H9 (cell line): ENCODE measurements around the gene UVRAG. TPM values are rescaled to one million over a fixed set of nuclear protein-coding genes. Genes with fewer than 3 reads are reported as not detected.

Experiments
- DNase-seq: peaks from one replicate; pipeline ENCODE4 v3.0.0-alpha.2; 2017
- H2AFZ ChIP-seq: one replicate; pipeline ENCODE4 v1.6.1; 2013; ENCODE audit warnings: mild to moderate bottlenecking, low read length, control low read depth, moderate library complexity
- H2AK5ac ChIP-seq: 2 replicates; pipeline ENCODE4 v1.6.1; 2013; ENCODE audit warnings: low read length, control low read depth, mixed read lengths; ENCODE audit not compliant: insufficient read length
- H2BK120ac ChIP-seq: one replicate; pipeline ENCODE4 v1.6.1; 2013; ENCODE audit warnings: low read depth, mild to moderate bottlenecking, low read length, control low read depth, inconsistent platforms; ENCODE audit not compliant: poor library complexity, severe bottlenecking
- H2BK12ac ChIP-seq: 2 replicates; pipeline ENCODE4 v1.6.1; 2013; ENCODE audit warnings: low read length, control low read depth, mixed read lengths, low read depth; ENCODE audit not compliant: insufficient read length
- H2BK15ac ChIP-seq: 2 replicates; pipeline ENCODE4 v1.6.1; 2013; ENCODE audit warnings: low read depth, low read length, control low read depth
- H2BK20ac ChIP-seq: one replicate; pipeline ENCODE4 v1.6.1; 2013; ENCODE audit warnings: low read depth, mild to moderate bottlenecking, low read length, control low read depth, inconsistent platforms; ENCODE audit not compliant: poor library complexity, severe bottlenecking
- H2BK5ac ChIP-seq: 2 replicates; pipeline ENCODE4 v1.6.1; 2013; ENCODE audit warnings: low read length, control low read depth, mixed read lengths; ENCODE audit not compliant: insufficient read length
- H3K14ac ChIP-seq: 2 replicates; pipeline ENCODE4 v1.6.1; 2013; ENCODE audit warnings: low read length, control low read depth; ENCODE audit not compliant: insufficient read depth
- H3K18ac ChIP-seq: 2 replicates; pipeline ENCODE4 v1.6.1; 2013; ENCODE audit warnings: low read depth, mild to moderate bottlenecking, mixed read lengths, low read length, control low read depth; ENCODE audit not compliant: insufficient read length
- H3K23ac ChIP-seq: 2 replicates; pipeline ENCODE4 v1.6.1; 2013; ENCODE audit warnings: low read length, control low read depth, mixed read lengths, low read depth; ENCODE audit not compliant: insufficient read length
- H3K23me2 ChIP-seq: 2 replicates; pipeline ENCODE4 v1.6.1; 2013; ENCODE audit warnings: low read depth, mild to moderate bottlenecking, mixed read lengths, low read length, control low read depth; ENCODE audit not compliant: insufficient read length, poor library complexity, severe bottlenecking
- H3K27ac ChIP-seq: 2 replicates; pipeline ENCODE4 v1.5.1; 2013; ENCODE audit warnings: low read length, control low read depth, mixed read lengths, low read depth; ENCODE audit not compliant: insufficient read length
- H3K27me3 ChIP-seq: 2 replicates; pipeline ENCODE4 v1.6.1; 2013; ENCODE audit warnings: low read length, control low read depth, inconsistent platforms; ENCODE audit not compliant: insufficient read depth
- H3K4ac ChIP-seq: 2 replicates; pipeline ENCODE4 v1.6.1; 2013; ENCODE audit warnings: low read depth, mild to moderate bottlenecking, control low read depth, inconsistent platforms, low read length, moderate library complexity
- H3K4me1 ChIP-seq: 2 replicates; pipeline ENCODE4 v1.6.1; 2013; ENCODE audit warnings: low read length, control low read depth, inconsistent platforms; ENCODE audit not compliant: insufficient read depth
- H3K4me2 ChIP-seq: 2 replicates; pipeline ENCODE4 v1.6.1; 2013; ENCODE audit warnings: low read length, control low read depth, mixed read lengths; ENCODE audit not compliant: insufficient read length, insufficient read depth
- H3K56ac ChIP-seq: 2 replicates; pipeline ENCODE4 v1.6.1; 2013; ENCODE audit warnings: low read depth, mild to moderate bottlenecking, mixed read lengths, low read length, control low read depth; ENCODE audit not compliant: insufficient read length
- H3K79me1 ChIP-seq: 2 replicates; pipeline ENCODE4 v1.6.1; 2013; ENCODE audit warnings: low read depth, mild to moderate bottlenecking, moderate library complexity, low read length, control low read depth, inconsistent platforms; ENCODE audit not compliant: insufficient read depth, poor library complexity, severe bottlenecking
- H3K79me2 ChIP-seq: 2 replicates; pipeline ENCODE4 v1.6.1; 2013; ENCODE audit warnings: low read length, control low read depth, inconsistent platforms; ENCODE audit not compliant: insufficient read depth
- H3K9ac ChIP-seq: 2 replicates; pipeline ENCODE4 v1.6.1; 2013; ENCODE audit warnings: low read length, control low read depth, mixed read lengths; ENCODE audit not compliant: insufficient read length; ENCODE audit errors: extremely low read depth
- H3K9me3 ChIP-seq: one replicate; pipeline ENCODE4 v1.6.1; 2013; ENCODE audit warnings: low read depth, low read length, inconsistent platforms; ENCODE audit not compliant: control insufficient read depth
- H3T11ph ChIP-seq: one replicate; pipeline ENCODE4 v1.6.1; 2013; ENCODE audit warnings: mild to moderate bottlenecking, low read length, control low read depth, inconsistent platforms
- H4K20me1 ChIP-seq: one replicate; pipeline ENCODE4 v1.6.1; 2013; ENCODE audit not compliant: control insufficient read depth, insufficient read length, insufficient read depth
- H4K5ac ChIP-seq: 2 replicates; pipeline ENCODE4 v1.6.1; 2013; ENCODE audit warnings: low read depth, mild to moderate bottlenecking, mixed read lengths, low read length, control low read depth; ENCODE audit not compliant: insufficient read length
- H4K8ac ChIP-seq: replicated peaks from 2 replicates; pipeline ENCODE4 v1.6.1; 2013; ENCODE audit warnings: low read length, control low read depth, mixed read lengths, low read depth; ENCODE audit not compliant: insufficient read length
- H4K91ac ChIP-seq: 2 replicates; pipeline ENCODE4 v1.6.1; 2013; ENCODE audit warnings: low read depth, mild to moderate bottlenecking, moderate library complexity, mixed read lengths, low read length, control low read depth; ENCODE audit not compliant: insufficient read length
- H3K27ac Mint-ChIP-seq, 3 experiments: 2 replicates in 2 of 3; 3 replicates in 1 of 3; pipeline ENCODE4 v1.8.0; 2020 to 2021; ENCODE audit warnings: mixed read lengths in 3 of 3, mild to moderate bottlenecking in 1 of 3, moderate library complexity in 1 of 3
- H3K27me3 Mint-ChIP-seq: 2 replicates; pipeline ENCODE4 v1.8.0; 2021; ENCODE audit warnings: low read depth, mild to moderate bottlenecking, moderate library complexity, mixed read lengths
- H3K36me3 Mint-ChIP-seq, 3 experiments: 2 replicates in 2 of 3; 3 replicates in 1 of 3; pipeline ENCODE4 v1.8.0; 2020 to 2021; ENCODE audit warnings: low read depth in 3 of 3, mixed read lengths in 3 of 3; ENCODE audit not compliant: insufficient read depth in 1 of 3
- H3K4me1 Mint-ChIP-seq, 2 experiments: 2 replicates each; pipeline ENCODE4 v1.8.0; 2020; ENCODE audit warnings: mixed read lengths in 2 of 2
- H3K4me3 Mint-ChIP-seq, 2 experiments: 2 replicates in 1 of 2; 3 replicates in 1 of 2; pipeline ENCODE4 v1.8.0; 2020 to 2021; ENCODE audit warnings: mild to moderate bottlenecking in 2 of 2, mixed read lengths in 2 of 2, moderate library complexity in 1 of 2
- H3K9me3 Mint-ChIP-seq, 2 experiments: 2 replicates in 1 of 2; 3 replicates in 1 of 2; pipeline ENCODE4 v1.8.0; 2020; ENCODE audit warnings: mild to moderate bottlenecking in 2 of 2, mixed read lengths in 2 of 2, moderate library complexity in 1 of 2
- CTCF ChIP-seq: fragments of 200-600 bp; sonication (generic); conservative IDR thresholded peaks from 3 replicates; pipeline ENCODE4 v1.8.0; 2021; ENCODE audit warnings: antibody characterized with exemption, mild to moderate bottlenecking
- WGBS: extraction: QIAGEN DNeasy Blood & Tissue Kit; methylation state at CpG from one replicate; pipeline ENCODE4 v1.1.7; 2013; ENCODE audit warnings: missing lambda C conversion rate, low lambda C conversion rate, mixed read lengths; ENCODE audit not compliant: insufficient read length; ENCODE audit errors: extremely low coverage; 5-methylcytosine and 5-hydroxymethylcytosine counted together
- total RNA-seq: library from RNA; stranded (reverse); gene quantifications from 2 replicates; pipeline ENCODE4 v1.2.1, GENCODE V29; 2021

The UVRAG gene
- total RNA-seq, 1 experiment from 2014 or later: 18.5 TPM

GRCh38 chr11:76167590-76167989, 352.6 kb downstream of the UVRAG start:
- Histone ChIP-seq H3K79me2 (no peaks in the 10 kb centered on the region), H3K23ac (no peak overlapping the region), H2BK120ac (no peak overlapping the region), H3K4me1 (0 out of 2 replicates have a peak, but pooled peaks cover 2% of the 10 kb centered on the region), H3K9me3 (no peaks in the 10 kb centered on the region), H2BK15ac (no peak overlapping the region), H3K27ac (no peak overlapping the region), H3K4ac (no peak overlapping the region), H3K18ac (no peak overlapping the region), H4K91ac (no peak overlapping the region), H3K56ac (no peak overlapping the region), H2BK20ac (no peak overlapping the region), H3K9ac (no peak overlapping the region), H4K8ac (no peak overlapping the region), H3K27me3 (no peaks in the 10 kb centered on the region; the same call in 1 of the 2 replicates), H3K79me1 (no peaks in the 10 kb centered on the region), H3K14ac (no peak overlapping the region; the same call in 1 of the 2 replicates), H2BK5ac (no peak overlapping the region), H3K4me2 (no peak overlapping the region), H3T11ph (no peak overlapping the region), H3K23me2 (no peaks in the 10 kb centered on the region), H4K20me1 (no peaks in the 10 kb centered on the region), H2AFZ (no peak overlapping the region), H4K5ac (no peak overlapping the region), H2AK5ac (no peak overlapping the region), H2BK12ac (no peak overlapping the region)
- H3K4me1 Mint-ChIP-seq: no peaks in the 10 kb centered on the region
- WGBS: no CpG with 5 or more reads among the region's 13 CpGs
- H3K36me3 Mint-ChIP-seq: no peaks in the 10 kb centered on the region
- DNase-seq: no peak
- H3K27ac Mint-ChIP-seq: no peak overlapping the region
- TF ChIP-seq CTCF: no peak
- H3K9me3 Mint-ChIP-seq: no peaks in the 10 kb centered on the region; a peak in 1 of 5 replicates
- peaks cover 77% of the 10 kb centered on the region for H3K27me3 Mint-ChIP-seq
- no peak overlapping the region for H3K4me3 Mint-ChIP-seq
